ENCODE results near the gene ITGA4.

The ITGA4 gene

DNA sequence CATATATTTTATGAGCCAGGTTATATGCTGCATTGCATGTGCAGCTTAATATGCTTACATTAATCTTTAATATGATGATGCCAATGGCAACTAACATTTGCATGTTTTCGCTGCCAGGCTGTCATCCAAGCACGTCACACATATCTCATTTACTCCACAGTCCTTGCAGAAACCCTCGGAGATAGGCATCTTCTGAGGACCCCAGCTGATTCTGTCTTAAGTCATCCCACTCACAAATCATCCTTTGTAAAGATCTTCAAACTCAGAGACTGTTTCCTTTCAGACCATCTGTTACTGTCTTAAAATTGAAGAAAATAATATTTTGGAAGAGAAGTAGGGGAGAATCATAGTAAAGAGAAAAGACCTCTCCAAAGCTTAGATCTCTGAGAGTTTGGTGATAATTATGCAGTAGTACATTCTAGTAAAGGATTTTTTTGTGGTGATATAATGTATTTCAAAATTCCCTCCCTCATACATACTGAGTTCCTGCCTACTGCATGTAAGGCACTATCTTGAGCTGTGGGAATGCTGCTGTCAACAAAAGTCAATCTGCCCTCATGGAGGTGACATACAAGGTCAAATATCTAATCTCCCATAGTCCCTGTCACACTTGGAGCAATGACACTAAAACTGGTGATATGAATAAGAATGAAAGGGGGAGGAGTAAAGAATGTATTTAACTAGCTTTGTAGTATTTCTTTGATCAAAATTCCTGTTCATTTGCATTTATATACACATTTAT lies 11.0 kb downstream of the ITGA4 start:
- ATAC-seq (ENCODE audit: insufficient read depth, low read depth) (no peak), DNase-seq (no peak)
- TF ChIP-seq CTCF (IDR thresholded peaks at IDR 0.05; ENCODE audit: borderline replicate concordance, extremely low read depth, low read length, poor library complexity, severe bottlenecking): no peak
- H3K4me3 ChIP-seq (ENCODE audit: low read depth in 1 of 2, low read length in 2 of 2): peak overlapping the region in 1 of 2 experiments; percentile 27; a peak in 2 of 4 replicates
- peaks cover 98% of the 10 kb centered on the region for H3K79me2 ChIP-seq (ENCODE audit: insufficient read depth, low read length)
- peak overlapping the region; percentile 91 for H3K4me2 ChIP-seq (ENCODE audit: insufficient read depth, low read length)
- H3K27ac ChIP-seq (ENCODE audit: low read length): peak overlapping the region; percentile 34; the same call in 1 of the 2 replicates
- no peaks in the 10 kb centered on the region for H3K27me3 ChIP-seq (ENCODE audit: insufficient read depth, low read length, poor library complexity)
- H3K9me3 ChIP-seq (ENCODE audit: insufficient read depth, low read length, severe bottlenecking): no peaks in the 10 kb centered on the region
- H3K9ac ChIP-seq (ENCODE audit: low read depth, low read length): no peak overlapping the region
- H3K36me3 ChIP-seq (ENCODE audit: insufficient read depth, low read length): peaks cover 91% of the 10 kb centered on the region
- peaks cover 81% of the 10 kb centered on the region for H4K20me1 ChIP-seq (ENCODE audit: insufficient read depth, low read length)
- H3K4me1 ChIP-seq (ENCODE audit: insufficient read depth, low read length): peaks cover 87% of the 10 kb centered on the region
- H2AFZ ChIP-seq (ENCODE audit: low read depth, low read length): no peak overlapping the region

GRCh38 chr2:181468811-181469210 lies 11.6 kb downstream of the ITGA4 start:
- DNase-seq (no peak), ATAC-seq (ENCODE audit: insufficient read depth, low read depth) (no peak)
- H3K36me3 ChIP-seq (ENCODE audit: insufficient read depth, low read length): peaks cover 91% of the 10 kb centered on the region
- no peak overlapping the region for H2AFZ ChIP-seq (ENCODE audit: low read depth, low read length)
- peaks cover 81% of the 10 kb centered on the region for H4K20me1 ChIP-seq (ENCODE audit: insufficient read depth, low read length)
- H3K9me3 ChIP-seq (ENCODE audit: insufficient read depth, low read length, severe bottlenecking): no peaks in the 10 kb centered on the region
- H3K27ac ChIP-seq (ENCODE audit: low read length): no peak overlapping the region
- TF ChIP-seq CTCF (IDR thresholded peaks at IDR 0.05; ENCODE audit: borderline replicate concordance, extremely low read depth, low read length, poor library complexity, severe bottlenecking) (no peak), EZH2 (IDR thresholded peaks at IDR 0.05; ENCODE audit: borderline replicate concordance, low read depth, low read length, severe bottlenecking) (no peak)
- H3K79me2 ChIP-seq (ENCODE audit: insufficient read depth, low read length): peaks cover 98% of the 10 kb centered on the region
- H3K9ac ChIP-seq (ENCODE audit: low read depth, low read length): no peak overlapping the region
- no peak overlapping the region for H3K4me3 ChIP-seq (ENCODE audit: low read depth in 1 of 2, low read length in 2 of 2)
- H3K4me2 ChIP-seq (ENCODE audit: insufficient read depth, low read length): peak overlapping the region; percentile 91
- H3K4me1 ChIP-seq (ENCODE audit: insufficient read depth, low read length): peaks cover 86% of the 10 kb centered on the region
- no peaks in the 10 kb centered on the region for H3K27me3 ChIP-seq (ENCODE audit: insufficient read depth, low read length, poor library complexity)

DNA sequence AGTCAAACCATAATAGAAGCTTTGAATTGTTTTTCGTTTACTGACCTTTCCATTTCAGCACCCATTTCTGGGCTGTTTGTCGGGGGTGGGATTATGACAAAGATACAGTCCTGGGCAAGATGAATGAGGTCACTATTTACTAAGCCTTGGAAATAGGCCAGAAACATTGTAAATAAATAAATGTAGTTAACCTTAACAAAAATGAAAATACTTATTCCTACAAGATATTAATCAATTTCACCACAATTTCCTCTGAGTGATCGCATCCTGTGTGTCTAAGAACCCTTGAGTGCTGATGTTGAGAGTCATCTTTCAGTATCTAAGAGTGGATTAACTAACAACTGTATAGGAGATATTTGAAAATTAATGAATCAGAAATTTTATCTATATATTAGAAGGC lies 14.0 kb downstream of the ITGA4 start:
- DNase-seq: no peak
- Histone ChIP-seq H3K9ac (ENCODE audit: low read depth, low read length) (no peak overlapping the region), H3K9me3 (ENCODE audit: insufficient read depth, low read length, severe bottlenecking) (no peaks in the 10 kb centered on the region), H3K27ac (ENCODE audit: low read length) (no peak overlapping the region), H2AFZ (ENCODE audit: low read depth, low read length) (no peak overlapping the region), H3K27me3 (ENCODE audit: insufficient read depth, low read length, poor library complexity) (no peaks in the 10 kb centered on the region), H3K36me3 (ENCODE audit: insufficient read depth, low read length) (peaks cover 92% of the 10 kb centered on the region), H3K4me1 (ENCODE audit: insufficient read depth, low read length) (peaks cover 61% of the 10 kb centered on the region), H3K4me2 (ENCODE audit: insufficient read depth, low read length) (0 out of 2 replicates have a peak overlapping the region, but pooled peaks have one; percentile 29), H4K20me1 (ENCODE audit: insufficient read depth, low read length) (peaks cover 79% of the 10 kb centered on the region), H3K79me2 (ENCODE audit: insufficient read depth, low read length) (peaks cover 98% of the 10 kb centered on the region), H3K4me3 (ENCODE audit: low read depth in 1 of 2, low read length in 2 of 2) (no peak overlapping the region)
- no peak for ATAC-seq (ENCODE audit: insufficient read depth, low read depth)
- TF ChIP-seq CTCF (IDR thresholded peaks at IDR 0.05; ENCODE audit: borderline replicate concordance, extremely low read depth, low read length, poor library complexity, severe bottlenecking): no peak
- TF ChIP-seq EZH2 (IDR thresholded peaks at IDR 0.05; ENCODE audit: borderline replicate concordance, low read depth, low read length, severe bottlenecking): no peak

All from DND-41 (cell line).